IMR-90 (cell line): Measurements from ENCODE around the gene CNGB1.

Source experiments
- CTCF ChIP-seq: conservative IDR thresholded peaks from 2 replicates; pipeline ENCODE4 v1.5.1; 2012; ENCODE audit warnings: mild to moderate bottlenecking, low read depth, low read length, improper control_type of control experiment
- ELK1 ChIP-seq: fragments of 150-350 bp; IDR thresholded peaks from 2 replicates; pipeline ENCODE4 v1.6.1; 2016; ENCODE audit warnings: low read depth, mild to moderate bottlenecking, low read length, moderate library complexity, borderline replicate concordance
- FOS ChIP-seq: fragments of 150-350 bp; IDR thresholded peaks from 2 replicates; pipeline ENCODE4 v1.6.1; 2016; ENCODE audit warnings: low read depth, low read length
- MAFK ChIP-seq: IDR thresholded peaks from 2 replicates; pipeline ENCODE4 v1.6.1; 2012; ENCODE audit warnings: low read depth, low read length, improper control_type of control experiment
- MAZ ChIP-seq: IDR thresholded peaks from 2 replicates; pipeline ENCODE4 v1.6.1; 2012; ENCODE audit warnings: low read depth, mild to moderate bottlenecking, low read length, improper control_type of control experiment, moderate library complexity, borderline replicate concordance
- MXI1 ChIP-seq: IDR thresholded peaks from 2 replicates; pipeline ENCODE4 v1.6.1; 2012; ENCODE audit warnings: low read depth, mild to moderate bottlenecking, low read length, moderate library complexity, borderline replicate concordance
- POLR2A ChIP-seq: IDR thresholded peaks from 2 replicates; pipeline ENCODE4 v1.6.1; 2012; ENCODE audit warnings: mild to moderate bottlenecking, low read depth, low read length
- RAD21 ChIP-seq: IDR thresholded peaks from 2 replicates; pipeline ENCODE4 v1.6.1; 2012; ENCODE audit warnings: low read length, improper control_type of control experiment
- RFX5 ChIP-seq: IDR thresholded peaks from 2 replicates; pipeline ENCODE4 v1.8.0; 2012; ENCODE audit warnings: low read depth, mild to moderate bottlenecking, low read length, moderate library complexity
- USF2 ChIP-seq: fragments of 150-350 bp; IDR thresholded peaks from 2 replicates; pipeline ENCODE4 v1.6.1; 2017; ENCODE audit warnings: mild to moderate bottlenecking, antibody characterized with exemption, low read length, low read depth

GRCh38 chr16:57993438-57993837 is 22.5 kb upstream of the CNGB1 start:
- no peak for TF ChIP-seq POLR2A
- TF ChIP-seq CTCF: no peak
- TF ChIP-seq RAD21: no peak
- TF ChIP-seq ELK1: no peak
- TF ChIP-seq MAZ: no peak
- no peak for TF ChIP-seq USF2
- no peak for TF ChIP-seq FOS
- TF ChIP-seq RFX5: no peak
- no peak for TF ChIP-seq MXI1
- TF ChIP-seq MAFK: no peak
